Transverse colon (tissue), 4 donors: ENCODE data around the gene NGLY1.

Experiments used
- EP300 ChIP-seq: sonication (generic); formaldehyde crosslinking; IDR thresholded peaks from one replicate; pipeline ENCODE4 v1.6.1; 2017; ENCODE audit warnings: antibody characterized with exemption, low read depth
- POLR2A ChIP-seq: fragments of 450-650 bp; IDR thresholded peaks from one replicate; pipeline ENCODE4 v1.6.1; 2016; ENCODE audit warnings: antibody characterized with exemption, mild to moderate bottlenecking, moderate library complexity
- POLR2AphosphoS5 ChIP-seq, 3 donors: sonication (generic); formaldehyde crosslinking; IDR thresholded peaks; one replicate each; pipeline ENCODE4 v1.6.1; 2016; ENCODE audit warnings: antibody characterized with exemption in 3 of 3
- TF ChIP-seq, protein P1 (sequence below), 5 experiments: fragments of 200-600 bp in 3 of 5; fragments of 450-650 bp in 2 of 5; sonication (generic) in 3 of 5; IDR thresholded peaks; 1 replicate in 2 of 5; 2 replicates in 3 of 5; pipeline ENCODE4 v1.5.1; 2016 to 2017; ENCODE audit warnings: antibody characterized with exemption in 5 of 5, inconsistent platforms in 3 of 5, mild to moderate bottlenecking in 2 of 5, moderate library complexity in 1 of 5

DNA sequence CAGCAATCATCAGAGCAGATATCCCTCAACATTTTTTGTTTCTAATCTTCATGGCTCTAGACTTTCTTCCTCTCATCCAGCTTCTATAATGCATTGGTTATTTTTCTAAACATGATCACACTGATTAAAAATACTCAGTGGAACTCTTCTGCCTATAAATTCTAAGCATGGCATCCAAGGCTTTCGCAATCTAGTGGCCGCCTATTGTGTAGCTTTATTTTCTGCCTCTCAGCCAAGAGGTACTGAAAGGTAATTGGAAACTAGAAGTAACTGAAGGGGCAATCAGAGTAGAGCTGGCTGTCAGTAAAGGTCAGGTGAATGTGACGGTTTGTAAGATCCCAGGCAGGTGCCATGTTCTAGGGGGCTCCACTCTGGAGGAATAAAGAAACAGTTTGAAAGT lies 40.1 kb upstream of the NGLY1 start:
- TF ChIP-seq, protein P1, sequence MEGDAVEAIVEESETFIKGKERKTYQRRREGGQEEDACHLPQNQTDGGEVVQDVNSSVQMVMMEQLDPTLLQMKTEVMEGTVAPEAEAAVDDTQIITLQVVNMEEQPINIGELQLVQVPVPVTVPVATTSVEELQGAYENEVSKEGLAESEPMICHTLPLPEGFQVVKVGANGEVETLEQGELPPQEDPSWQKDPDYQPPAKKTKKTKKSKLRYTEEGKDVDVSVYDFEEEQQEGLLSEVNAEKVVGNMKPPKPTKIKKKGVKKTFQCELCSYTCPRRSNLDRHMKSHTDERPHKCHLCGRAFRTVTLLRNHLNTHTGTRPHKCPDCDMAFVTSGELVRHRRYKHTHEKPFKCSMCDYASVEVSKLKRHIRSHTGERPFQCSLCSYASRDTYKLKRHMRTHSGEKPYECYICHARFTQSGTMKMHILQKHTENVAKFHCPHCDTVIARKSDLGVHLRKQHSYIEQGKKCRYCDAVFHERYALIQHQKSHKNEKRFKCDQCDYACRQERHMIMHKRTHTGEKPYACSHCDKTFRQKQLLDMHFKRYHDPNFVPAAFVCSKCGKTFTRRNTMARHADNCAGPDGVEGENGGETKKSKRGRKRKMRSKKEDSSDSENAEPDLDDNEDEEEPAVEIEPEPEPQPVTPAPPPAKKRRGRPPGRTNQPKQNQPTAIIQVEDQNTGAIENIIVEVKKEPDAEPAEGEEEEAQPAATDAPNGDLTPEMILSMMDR (IDR thresholded peaks at IDR 0.05), result no peak
- TF ChIP-seq POLR2AphosphoS5 (IDR thresholded peaks at IDR 0.05) (no peak), EP300 (no peak), POLR2A (no peak)
